Heart left ventricle (tissue), 16 donors: ENCODE measurements around the gene TTC31. TPM values are rescaled to one million over a fixed set of nuclear protein-coding genes. Genes with fewer than 3 reads are reported as not detected.

Experiments
- ATAC-seq, 4 donors: fragments of 200-7000 bp; cut with Tn5 transposase; one replicate each; pipeline ENCODE4 v1.9.1; 2020 to 2022; ENCODE audit warnings: moderate library complexity in 4 of 4, mild to moderate bottlenecking in 3 of 4, moderate number of reproducible peaks in 1 of 4
- DNase-seq, 5 donors: peaks; one replicate each; pipeline ENCODE4 v3.0.0-alpha.2; 2020
- H3K27ac ChIP-seq, 12 donors: fragments of 200-600 bp; sonication (generic) in 4 of 12; one replicate each; pipeline versions ENCODE4 v1.5.0 to v1.8.0; 2016 to 2022; ENCODE audit warnings: mild to moderate bottlenecking in 2 of 12
- H3K27me3 ChIP-seq, 9 donors: fragments of 200-600 bp; sonication (generic) in 2 of 9; one replicate each; pipeline versions ENCODE4 v1.5.1 to v1.8.0; 2016 to 2022; ENCODE audit warnings: mild to moderate bottlenecking in 3 of 9
- H3K36me3 ChIP-seq, 9 donors: fragments of 200-600 bp; sonication (generic) in 2 of 9; one replicate each; pipeline versions ENCODE4 v1.5.0 to v1.8.0; 2018 to 2022; ENCODE audit warnings: mild to moderate bottlenecking in 2 of 9
- H3K4me1 ChIP-seq, 12 donors: fragments of 200-600 bp; sonication (generic) in 4 of 12; one replicate each; pipeline versions ENCODE4 v1.5.0 to v1.8.0; 2016 to 2022; ENCODE audit warnings: mild to moderate bottlenecking in 3 of 12
- H3K4me3 ChIP-seq, 12 donors: fragments of 200-600 bp; sonication (generic) in 4 of 12; one replicate each; pipeline versions ENCODE4 v1.5.0 to v1.8.0; 2017 to 2022; ENCODE audit warnings: mild to moderate bottlenecking in 9 of 12, moderate library complexity in 4 of 12
- H3K9me3 ChIP-seq, 12 donors: fragments of 200-600 bp; sonication (generic) in 4 of 12; one replicate each; pipeline versions ENCODE4 v1.5.0 to v1.8.0; 2016 to 2022; ENCODE audit warnings: mild to moderate bottlenecking in 1 of 12
- POLR2A ChIP-seq, 2 donors: fragments of 450-650 bp; IDR thresholded peaks; one replicate each; pipeline ENCODE4 v1.6.1; 2017; ENCODE audit warnings: antibody characterized with exemption in 2 of 2, mild to moderate bottlenecking in 2 of 2, moderate library complexity in 2 of 2
- WGBS, 4 donors: extraction: QIAGEN DNeasy Blood & Tissue Kit in 2 of 4; methylation state at CpG; one replicate each; pipeline versions ENCODE4 v1.1.5 to v1.1.7; 2013 to 2018; 5-methylcytosine and 5-hydroxymethylcytosine counted together
- intact Hi-C, 10 donors: fragments of 100-400 bp; cut with DNase I; formaldehyde crosslinking; loops; one replicate each; pipeline versions ENCODE4 v1.11.1 to v1.14.2; 2022
- polyA plus RNA-seq, 2 donors: library from polyadenylated mRNA; stranded (reverse); fragments of 200-250 nt; gene quantifications; one replicate each; pipeline ENCODE4 v1.2.3, GENCODE V29; 2013
- total RNA-seq, 9 donors: library from RNA; depleted of rRNA in 2 of 9; stranded (reverse); fragments of >200 nt in 2 of 9; fragmentation: NEBNext Ultra II Directional in 3 of 9; extraction: Animal tissue kit (Norgen Biotek cat#: 25700) in 3 of 9; gene quantifications; one replicate each; pipeline versions ENCODE4 v1.1.0 to v1.2.4, GENCODE V29; 2016 to 2023
- TF ChIP-seq, protein P1 (sequence below), 12 donors: fragments of 200-600 bp; sonication (generic) in 4 of 12; IDR thresholded peaks; one replicate each; pipeline versions ENCODE4 v1.5.0 to v1.8.0; 2018 to 2022; ENCODE audit warnings: antibody characterized with exemption in 12 of 12, mild to moderate bottlenecking in 5 of 12
- donor health status: ischemic (EF 13 %, LVEDD 7.1; RV severe dilation, severe dysfunction).
- donor health status: healthy with polysubstance abuse.
- donor health status: DM: no; HTN: yes; CAD: no.
- donor health status: DM: no; HTN: no; CAD: no.
- donor health status: ischemic (EF 25% LVEDD 6.9; RV normal size, moderate dysfunction).
- donor health status: ischemic (EF 25% LVEDD 5.7; RV mildly dilated, moderate dysfunction).
- donor health status: healthy.
- donor health status: DM: yes; HTN: yes; CAD: no.
- donor health status: ischemic (EF 35%, LVEDD 5.7; RV mildly dilated, moderate dysfunction).
- donor health status: nonischemic (EF 11% LVEDD 7.7; RV severe dilation, severe dysfunction).
- donor health status: DM: yes; HTN: yes; CAD: no.
- donor health status: PGD.
- donor health status: ischemic (EF 29% LVEDD 5.4; RV normal size, mild dysfunction).
- donor health status: nonischemic (EF 23%, LVEDD 6.1; RV moderate dilation, normal function).

Gene TTC31
- total and polyA plus RNA-seq, 11 donors, result 7.1 to 14.2 (median 10.0) TPM

DNA sequence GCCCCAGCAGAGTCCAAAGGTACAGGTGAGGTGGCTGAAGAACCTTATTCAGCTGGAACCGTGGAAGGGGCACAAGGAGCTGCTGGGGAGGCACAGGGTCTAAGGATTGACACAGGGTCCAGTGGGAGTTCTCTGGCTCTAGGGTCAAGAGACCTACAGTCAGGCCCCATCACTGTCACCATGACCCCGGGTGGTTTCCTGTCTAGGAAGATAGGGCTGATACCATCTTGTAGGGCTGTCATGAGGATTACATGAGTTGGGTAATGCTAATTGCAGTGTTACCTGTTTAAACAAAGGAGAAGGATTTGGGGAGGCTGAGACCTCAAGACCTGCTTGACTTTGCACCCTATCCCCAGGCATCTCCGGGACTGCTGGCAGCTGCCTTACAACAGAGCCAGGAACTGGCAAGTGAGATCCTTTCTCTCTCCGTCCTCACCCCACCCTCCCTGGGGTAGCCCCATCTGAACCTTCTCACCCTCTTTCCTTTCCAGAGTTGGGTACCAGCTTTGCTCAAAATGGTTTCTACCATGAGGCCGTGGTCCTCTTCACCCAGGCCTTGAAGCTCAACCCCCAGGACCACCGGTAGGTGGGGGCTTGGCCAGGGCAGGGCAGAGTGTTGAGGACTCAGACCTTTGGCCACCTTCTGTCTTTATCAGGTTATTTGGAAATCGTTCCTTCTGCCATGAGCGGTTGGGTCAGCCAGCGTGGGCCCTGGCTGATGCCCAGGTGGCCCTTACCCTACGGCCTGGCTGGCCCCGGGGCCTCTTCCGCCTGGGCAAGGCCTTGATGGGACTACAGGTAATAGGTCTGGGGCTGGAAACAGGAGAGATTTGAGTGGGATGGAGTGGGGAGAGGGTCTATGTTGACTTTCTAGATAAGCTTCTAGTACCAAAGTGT lies 9.0 kb downstream of the TTC31 start:
- ATAC-seq, result no peak
- no peak overlapping the region for H3K4me3 ChIP-seq
- no peaks in the 10 kb centered on the region for H3K9me3 ChIP-seq
- 93 to 98% (median 95%) methylated on average over 11 to 12 of the region's 12 CpGs for WGBS, 4 donors
- no peak for TF ChIP-seq POLR2A (IDR thresholded peaks at IDR 0.05)
- TF ChIP-seq, protein P1, sequence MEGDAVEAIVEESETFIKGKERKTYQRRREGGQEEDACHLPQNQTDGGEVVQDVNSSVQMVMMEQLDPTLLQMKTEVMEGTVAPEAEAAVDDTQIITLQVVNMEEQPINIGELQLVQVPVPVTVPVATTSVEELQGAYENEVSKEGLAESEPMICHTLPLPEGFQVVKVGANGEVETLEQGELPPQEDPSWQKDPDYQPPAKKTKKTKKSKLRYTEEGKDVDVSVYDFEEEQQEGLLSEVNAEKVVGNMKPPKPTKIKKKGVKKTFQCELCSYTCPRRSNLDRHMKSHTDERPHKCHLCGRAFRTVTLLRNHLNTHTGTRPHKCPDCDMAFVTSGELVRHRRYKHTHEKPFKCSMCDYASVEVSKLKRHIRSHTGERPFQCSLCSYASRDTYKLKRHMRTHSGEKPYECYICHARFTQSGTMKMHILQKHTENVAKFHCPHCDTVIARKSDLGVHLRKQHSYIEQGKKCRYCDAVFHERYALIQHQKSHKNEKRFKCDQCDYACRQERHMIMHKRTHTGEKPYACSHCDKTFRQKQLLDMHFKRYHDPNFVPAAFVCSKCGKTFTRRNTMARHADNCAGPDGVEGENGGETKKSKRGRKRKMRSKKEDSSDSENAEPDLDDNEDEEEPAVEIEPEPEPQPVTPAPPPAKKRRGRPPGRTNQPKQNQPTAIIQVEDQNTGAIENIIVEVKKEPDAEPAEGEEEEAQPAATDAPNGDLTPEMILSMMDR (IDR thresholded peaks at IDR 0.05), result no peak
- H3K27ac ChIP-seq, result no peak overlapping the region
- intact Hi-C loops, result no loop called here
- peaks cover 0 to 74% (median 53%) of the 10 kb centered on the region in 9 donors for H3K36me3 ChIP-seq
- H3K27me3 ChIP-seq, result peaks cover 0 to 2% (median 0%) of the 10 kb centered on the region in 9 donors
- no peaks in the 10 kb centered on the region for H3K4me1 ChIP-seq
- DNase-seq, result no peak

DNA sequence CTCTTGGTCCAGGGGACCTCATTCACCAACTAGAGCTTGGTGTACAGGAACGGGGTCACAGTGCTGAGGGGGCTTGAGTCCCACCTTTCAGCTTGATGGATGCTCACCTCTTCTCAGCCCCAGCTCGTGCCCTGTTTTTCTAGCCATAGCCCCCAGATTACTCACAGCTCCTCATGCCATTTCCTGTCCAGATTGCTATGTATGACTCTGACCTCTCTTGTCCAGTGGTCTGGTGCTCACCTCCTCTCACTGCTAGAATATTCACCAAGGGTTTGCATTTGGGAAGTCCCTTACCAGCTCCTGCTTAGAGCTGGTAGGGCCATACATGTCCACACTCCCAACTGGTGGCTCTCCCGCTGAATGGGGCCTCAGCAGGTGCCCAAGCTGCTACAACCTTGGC lies 10.7 kb downstream of the TTC31 start:
- no peak overlapping the region for H3K4me3 ChIP-seq
- 88 to 95% (median 91%) methylated on average over 3 of the region's 3 CpGs for WGBS, 4 donors
- H3K27ac ChIP-seq, result no peak overlapping the region
- intact Hi-C loops, result no loop called here
- H3K4me1 ChIP-seq, result peaks cover 5 to 14% (median 11%) of the 10 kb centered on the region in 12 donors
- no peaks in the 10 kb centered on the region for H3K9me3 ChIP-seq
- peaks cover 6 to 19% (median 13%) of the 10 kb centered on the region in 9 donors for H3K27me3 ChIP-seq
- H3K36me3 ChIP-seq, result peaks cover 0 to 58% (median 46%) of the 10 kb centered on the region in 9 donors
- no peak for ATAC-seq
- TF ChIP-seq POLR2A (IDR thresholded peaks at IDR 0.05), result no peak
- TF ChIP-seq, protein P1 (IDR thresholded peaks at IDR 0.05), result no peak
- DNase-seq, result no peak

DNA sequence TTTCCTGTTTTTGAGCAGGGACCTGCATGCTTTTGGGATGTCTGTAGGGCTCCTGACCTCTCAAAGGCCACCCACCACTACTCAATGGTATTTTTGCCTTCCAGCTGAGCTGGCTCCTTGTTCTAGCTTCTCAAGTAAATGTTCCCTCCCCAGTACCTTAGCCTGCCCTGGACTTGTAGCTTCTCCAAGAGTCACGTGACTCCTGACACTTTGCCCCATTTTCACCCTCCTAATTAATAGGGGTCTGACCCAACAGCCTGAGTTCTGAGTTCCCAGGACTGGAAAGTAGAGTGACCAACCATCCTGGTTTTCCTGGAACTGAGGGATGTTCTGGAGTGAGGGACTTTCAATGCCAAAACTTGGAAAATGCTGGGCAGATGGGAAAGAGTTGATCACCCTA lies 12.6 kb downstream of the TTC31 start:
- Histone ChIP-seq H3K27me3 (peaks cover 21 to 38% (median 32%) of the 10 kb centered on the region in 9 donors), H3K9me3 (no peaks in the 10 kb centered on the region), H3K36me3 (peaks cover 0 to 41% (median 40%) of the 10 kb centered on the region in 9 donors), H3K4me1 (peaks cover 5 to 31% (median 26%) of the 10 kb centered on the region in 12 donors), H3K4me3 (no peak overlapping the region), H3K27ac (no peak overlapping the region)
- no peak for TF ChIP-seq POLR2A (IDR thresholded peaks at IDR 0.05)
- TF ChIP-seq, protein P1 (IDR thresholded peaks at IDR 0.05), result no peak
- intact Hi-C loops, result no loop called here
- ATAC-seq, result no peak
- no peak for DNase-seq
- 83 to 94% (median 86%) methylated on average over 1 of the region's 1 CpG for WGBS, 4 donors

DNA sequence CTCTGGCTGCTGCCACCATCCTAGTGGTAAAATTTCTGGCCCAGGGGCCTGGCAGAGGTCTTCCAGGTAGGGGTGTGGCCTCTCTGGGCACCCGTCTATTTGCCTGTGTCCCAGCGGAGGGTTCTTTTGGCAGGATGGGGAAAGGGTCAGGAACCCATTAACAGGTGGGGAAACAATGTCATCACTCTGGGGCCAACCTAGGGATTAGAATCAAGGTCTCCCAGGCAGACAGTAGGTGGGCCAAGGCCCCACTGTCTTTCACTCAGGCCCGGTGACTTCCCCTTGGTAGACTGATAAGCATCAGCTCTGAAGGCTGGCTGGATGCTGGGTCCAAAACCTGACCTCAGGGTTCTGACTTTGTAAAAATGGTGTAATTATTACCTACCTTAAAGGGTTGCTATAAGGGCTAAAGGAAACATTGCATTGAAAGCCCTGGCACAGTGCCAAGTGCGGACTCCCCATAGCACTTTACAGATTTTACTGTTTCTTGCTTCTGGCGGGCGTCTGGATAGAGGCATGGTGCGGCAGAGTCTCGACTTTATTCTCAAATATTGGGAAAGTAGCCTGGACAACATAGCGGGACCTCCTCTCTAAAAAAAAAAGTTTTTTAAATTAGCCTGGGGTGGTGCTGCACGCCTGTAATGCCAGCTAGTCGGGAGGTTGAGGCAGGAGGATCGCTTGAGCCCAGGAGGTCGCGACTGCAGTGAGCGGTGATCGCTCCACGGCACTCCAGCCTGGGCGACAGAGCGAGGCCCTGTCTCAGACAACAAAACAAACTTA lies 14.3 kb downstream of the TTC31 start:
- Histone ChIP-seq H3K4me3 (peak overlapping the region in 8 of 12 donors; percentile 11 to 61 (median 36)), H3K27ac (no peak overlapping the region), H3K9me3 (no peaks in the 10 kb centered on the region), H3K36me3 (peaks cover 0 to 24% (median 23%) of the 10 kb centered on the region in 9 donors), H3K4me1 (peaks cover 5 to 35% (median 28%) of the 10 kb centered on the region in 12 donors), H3K27me3 (peaks cover 21 to 55% (median 35%) of the 10 kb centered on the region in 9 donors)
- intact Hi-C loops, result no loop called here
- no peak for ATAC-seq
- TF ChIP-seq POLR2A (IDR thresholded peaks at IDR 0.05), result no peak
- TF ChIP-seq, protein P1 (IDR thresholded peaks at IDR 0.05), result no peak
- WGBS, 4 donors, result 42 to 52% (median 42%) methylated on average over 17 to 19 of the region's 19 CpGs
- no peak for DNase-seq
